HepG2 (cell line): ENCODE data around the gene MAP2K7. TPM values are rescaled to one million over a fixed set of nuclear protein-coding genes. Genes with fewer than 3 reads are reported as not detected.

Experiments used
- ASH2L ChIP-seq: fragments of 300-600, 200-600 bp; sonication (generic); IDR thresholded peaks from 2 replicates; pipeline ENCODE4 v1.7.0; 2017; ENCODE audit warnings: low read depth, mild to moderate bottlenecking, moderate library complexity, mixed read lengths, low read length; ENCODE audit not compliant: insufficient read length
- CEBPB ChIP-seq: IDR thresholded peaks from 2 replicates; pipeline ENCODE4 v1.6.1; 2011; ENCODE audit warnings: low read depth, low read length, improper control_type of control experiment, borderline replicate concordance
- CENPX ChIP-seq: sonication (generic); formaldehyde crosslinking; IDR thresholded peaks from 2 replicates; pipeline ENCODE4 v1.9.0; 2021; ENCODE audit warnings: mild to moderate bottlenecking, missing genetic modification reagents, moderate library complexity
- ESRRA ChIP-seq: sonication (generic); formaldehyde crosslinking; IDR thresholded peaks from 2 replicates; pipeline ENCODE4 v1.5.1; 2020; ENCODE audit warnings: mild to moderate bottlenecking, low read depth, missing genetic modification reagents
- HNRNPK ChIP-seq: fragments of 200-400 bp; formaldehyde crosslinking; IDR thresholded peaks from 2 replicates; pipeline ENCODE4 v1.6.1; 2018; ENCODE audit warnings: low read length, low read depth, moderate library complexity, mild to moderate bottlenecking; ENCODE audit not compliant: poor library complexity, severe bottlenecking
- ISX ChIP-seq: sonication (generic); formaldehyde crosslinking; conservative IDR thresholded peaks from 2 replicates; pipeline ENCODE4 v1.5.0; 2020; ENCODE audit warnings: missing genetic modification reagents
- MTA3 ChIP-seq: sonication (generic); formaldehyde crosslinking; IDR thresholded peaks from 2 replicates; pipeline ENCODE4 v1.4.0; 2020; ENCODE audit warnings: missing genetic modification reagents
- RBAK ChIP-seq: sonication (generic); formaldehyde crosslinking; IDR thresholded peaks from 2 replicates; pipeline ENCODE4 v1.5.1; 2020; ENCODE audit warnings: mild to moderate bottlenecking, missing genetic modification reagents
- SOX5 ChIP-seq: IDR thresholded peaks from 2 replicates; pipeline ENCODE4 v1.6.1; 2016; ENCODE audit warnings: borderline replicate concordance
- ZIK1 ChIP-seq: sonication (generic); formaldehyde crosslinking; IDR thresholded peaks from 2 replicates; pipeline ENCODE4 v1.5.0; 2020; ENCODE audit warnings: mild to moderate bottlenecking, low read depth, missing genetic modification reagents, borderline replicate concordance
- ZNF124 ChIP-seq: sonication (generic); formaldehyde crosslinking; IDR thresholded peaks from 2 replicates; pipeline ENCODE4 v1.4.0; 2020; ENCODE audit warnings: missing genetic modification reagents
- ZNF431 ChIP-seq: sonication (generic); formaldehyde crosslinking; IDR thresholded peaks from 2 replicates; pipeline ENCODE4 v1.9.0; 2022; ENCODE audit warnings: missing genetic modification reagents, low read depth, mild to moderate bottlenecking, borderline replicate concordance
- ZNF441 ChIP-seq: sonication (generic); formaldehyde crosslinking; IDR thresholded peaks from 2 replicates; pipeline ENCODE4 v1.7.0; 2021; ENCODE audit warnings: missing genetic modification reagents, borderline replicate concordance
- ZNF501 ChIP-seq: sonication (generic); formaldehyde crosslinking; IDR thresholded peaks from 2 replicates; pipeline ENCODE4 v1.5.1; 2020; ENCODE audit warnings: mild to moderate bottlenecking, moderate library complexity, missing genetic modification reagents
- ZNF558 ChIP-seq: sonication (generic); formaldehyde crosslinking; IDR thresholded peaks from 2 replicates; pipeline ENCODE4 v1.9.0; 2022; ENCODE audit warnings: mild to moderate bottlenecking, missing genetic modification reagents, borderline replicate concordance
- ZNF562 ChIP-seq: sonication (generic); formaldehyde crosslinking; IDR thresholded peaks from 2 replicates; pipeline ENCODE4 v1.8.0; 2022; ENCODE audit warnings: missing genetic modification reagents, borderline replicate concordance
- ZNF652 ChIP-seq: IDR thresholded peaks from 2 replicates; pipeline ENCODE4 v1.6.1; 2016; ENCODE audit warnings: low read depth, borderline replicate concordance
- ZNF773 ChIP-seq: sonication (generic); formaldehyde crosslinking; IDR thresholded peaks from 2 replicates; pipeline ENCODE4 v1.4.0; 2020; ENCODE audit warnings: missing genetic modification reagents, borderline replicate concordance
- ZSCAN20 ChIP-seq: sonication (generic); formaldehyde crosslinking; IDR thresholded peaks from 2 replicates; pipeline ENCODE4 v1.4.0; 2020; ENCODE audit warnings: missing genetic modification reagents, mild to moderate bottlenecking, borderline replicate concordance
- polyA plus RNA-seq, 8 experiments: library from polyadenylated mRNA; depleted of rRNA in 3 of 8; stranded (reverse) in 7 of 8; unstranded in 1 of 8; fragments of >200 nt; fragmentation: Illumina TruSeq in 4 of 8; extraction: Trizol in 4 of 8; gene quantifications; 2 replicates each; pipeline versions ENCODE4 v1.2.1 to v1.2.3, GENCODE V29; 2011 to 2016; ENCODE audit warnings: low read depth in 4 of 8, missing spikeins in 1 of 8, mixed read lengths in 1 of 8; ENCODE audit not compliant: insufficient read depth in 1 of 8
- total RNA-seq, 5 experiments: library from RNA; depleted of rRNA; stranded (reverse); fragments of >200 nt; fragmentation: Illumina TruSeq; extraction: Trizol; gene quantifications; 2 replicates each; pipeline ENCODE4 v1.2.3, GENCODE V29; 2016; ENCODE audit warnings: low read depth in 1 of 5
- TF ChIP-seq, protein P1 (sequence below), 2 experiments: IDR thresholded peaks; 2 replicates each; pipeline ENCODE4 v1.6.1; 2011 to 2012; ENCODE audit warnings: low read length in 2 of 2, borderline replicate concordance in 1 of 2, low read depth in 1 of 2, mild to moderate bottlenecking in 1 of 2, moderate library complexity in 1 of 2
- TF ChIP-seq, protein P2 (sequence below): sonication (generic); formaldehyde crosslinking; IDR thresholded peaks from 2 replicates; pipeline ENCODE4 v1.5.0; 2020; ENCODE audit warnings: missing genetic modification reagents, mild to moderate bottlenecking, borderline replicate concordance
- TF ChIP-seq, protein P3 (sequence below): sonication (generic); formaldehyde crosslinking; IDR thresholded peaks from 2 replicates; pipeline ENCODE4 v1.5.1; 2020; ENCODE audit warnings: missing genetic modification reagents, mild to moderate bottlenecking, borderline replicate concordance
- TF ChIP-seq, protein P4 (sequence below): sonication (generic); formaldehyde crosslinking; IDR thresholded peaks from 2 replicates; pipeline ENCODE4 v1.4.0; 2020; ENCODE audit warnings: missing genetic modification reagents

The MAP2K7 gene
- total and polyA plus RNA-seq, 2 of the 13 experiments (the other 11 are each of a cell fraction or from before 2014, with no cell fraction given): 9.0 to 10.8 TPM

DNA sequence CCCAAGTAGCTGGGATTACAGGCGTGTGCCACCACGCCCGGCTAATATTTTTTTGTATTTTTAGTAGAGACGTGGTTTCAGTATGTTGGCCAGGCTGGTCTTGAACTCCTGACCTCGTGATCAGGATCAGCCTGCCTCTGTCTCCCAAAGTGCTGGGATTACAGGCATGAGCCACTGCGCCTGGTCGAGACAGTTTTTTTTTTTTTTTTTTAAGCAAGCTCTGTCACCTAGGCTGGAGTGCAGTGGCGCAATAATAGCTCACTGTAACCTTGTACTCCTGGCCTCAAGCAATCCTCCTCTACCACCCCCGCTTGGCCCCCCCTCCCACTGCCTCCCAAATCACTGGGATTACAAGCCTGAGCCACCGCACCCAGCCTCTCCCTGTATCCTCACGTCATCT is 6.4 kb upstream of the MAP2K7 start (continued):
- TF ChIP-seq, protein P1, sequence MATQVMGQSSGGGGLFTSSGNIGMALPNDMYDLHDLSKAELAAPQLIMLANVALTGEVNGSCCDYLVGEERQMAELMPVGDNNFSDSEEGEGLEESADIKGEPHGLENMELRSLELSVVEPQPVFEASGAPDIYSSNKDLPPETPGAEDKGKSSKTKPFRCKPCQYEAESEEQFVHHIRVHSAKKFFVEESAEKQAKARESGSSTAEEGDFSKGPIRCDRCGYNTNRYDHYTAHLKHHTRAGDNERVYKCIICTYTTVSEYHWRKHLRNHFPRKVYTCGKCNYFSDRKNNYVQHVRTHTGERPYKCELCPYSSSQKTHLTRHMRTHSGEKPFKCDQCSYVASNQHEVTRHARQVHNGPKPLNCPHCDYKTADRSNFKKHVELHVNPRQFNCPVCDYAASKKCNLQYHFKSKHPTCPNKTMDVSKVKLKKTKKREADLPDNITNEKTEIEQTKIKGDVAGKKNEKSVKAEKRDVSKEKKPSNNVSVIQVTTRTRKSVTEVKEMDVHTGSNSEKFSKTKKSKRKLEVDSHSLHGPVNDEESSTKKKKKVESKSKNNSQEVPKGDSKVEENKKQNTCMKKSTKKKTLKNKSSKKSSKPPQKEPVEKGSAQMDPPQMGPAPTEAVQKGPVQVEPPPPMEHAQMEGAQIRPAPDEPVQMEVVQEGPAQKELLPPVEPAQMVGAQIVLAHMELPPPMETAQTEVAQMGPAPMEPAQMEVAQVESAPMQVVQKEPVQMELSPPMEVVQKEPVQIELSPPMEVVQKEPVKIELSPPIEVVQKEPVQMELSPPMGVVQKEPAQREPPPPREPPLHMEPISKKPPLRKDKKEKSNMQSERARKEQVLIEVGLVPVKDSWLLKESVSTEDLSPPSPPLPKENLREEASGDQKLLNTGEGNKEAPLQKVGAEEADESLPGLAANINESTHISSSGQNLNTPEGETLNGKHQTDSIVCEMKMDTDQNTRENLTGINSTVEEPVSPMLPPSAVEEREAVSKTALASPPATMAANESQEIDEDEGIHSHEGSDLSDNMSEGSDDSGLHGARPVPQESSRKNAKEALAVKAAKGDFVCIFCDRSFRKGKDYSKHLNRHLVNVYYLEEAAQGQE (IDR thresholded peaks at IDR 0.05; ENCODE audit: borderline replicate concordance in 1 of 2, low read depth in 1 of 2, low read length in 2 of 2): no peak
- TF ChIP-seq SOX5 (CRISPR knock-in tag) (peak; percentile 19; the same call in 1 of the 2 replicates), ZNF431 (CRISPR knock-in tag) (no peak), ZNF562 (CRISPR knock-in tag) (no peak), ZNF773 (CRISPR knock-in tag) (no peak), ISX (no peak), HNRNPK (no peak), RBAK (CRISPR knock-in tag) (no peak), ESRRA (no peak), ZNF124 (CRISPR knock-in tag) (no peak), ZNF652 (no peak), ASH2L (peak; percentile 16), ZSCAN20 (no peak), ZNF501 (peak; percentile 53; the same call in 1 of the 2 replicates), CEBPB (peak; percentile 94), ZNF441 (CRISPR knock-in tag) (no peak), CENPX (CRISPR knock-in tag) (no peak), MTA3 (no peak), ZIK1 (CRISPR knock-in tag) (no peak), ZNF558 (CRISPR knock-in tag) (no peak)
- TF ChIP-seq, protein P2, sequence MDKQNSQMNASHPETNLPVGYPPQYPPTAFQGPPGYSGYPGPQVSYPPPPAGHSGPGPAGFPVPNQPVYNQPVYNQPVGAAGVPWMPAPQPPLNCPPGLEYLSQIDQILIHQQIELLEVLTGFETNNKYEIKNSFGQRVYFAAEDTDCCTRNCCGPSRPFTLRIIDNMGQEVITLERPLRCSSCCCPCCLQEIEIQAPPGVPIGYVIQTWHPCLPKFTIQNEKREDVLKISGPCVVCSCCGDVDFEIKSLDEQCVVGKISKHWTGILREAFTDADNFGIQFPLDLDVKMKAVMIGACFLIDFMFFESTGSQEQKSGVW (CRISPR knock-in tag): no peak
- TF ChIP-seq, protein P3, sequence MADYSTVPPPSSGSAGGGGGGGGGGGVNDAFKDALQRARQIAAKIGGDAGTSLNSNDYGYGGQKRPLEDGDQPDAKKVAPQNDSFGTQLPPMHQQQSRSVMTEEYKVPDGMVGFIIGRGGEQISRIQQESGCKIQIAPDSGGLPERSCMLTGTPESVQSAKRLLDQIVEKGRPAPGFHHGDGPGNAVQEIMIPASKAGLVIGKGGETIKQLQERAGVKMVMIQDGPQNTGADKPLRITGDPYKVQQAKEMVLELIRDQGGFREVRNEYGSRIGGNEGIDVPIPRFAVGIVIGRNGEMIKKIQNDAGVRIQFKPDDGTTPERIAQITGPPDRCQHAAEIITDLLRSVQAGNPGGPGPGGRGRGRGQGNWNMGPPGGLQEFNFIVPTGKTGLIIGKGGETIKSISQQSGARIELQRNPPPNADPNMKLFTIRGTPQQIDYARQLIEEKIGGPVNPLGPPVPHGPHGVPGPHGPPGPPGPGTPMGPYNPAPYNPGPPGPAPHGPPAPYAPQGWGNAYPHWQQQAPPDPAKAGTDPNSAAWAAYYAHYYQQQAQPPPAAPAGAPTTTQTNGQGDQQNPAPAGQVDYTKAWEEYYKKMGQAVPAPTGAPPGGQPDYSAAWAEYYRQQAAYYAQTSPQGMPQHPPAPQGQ (CRISPR knock-in tag): no peak
- TF ChIP-seq, protein P4, sequence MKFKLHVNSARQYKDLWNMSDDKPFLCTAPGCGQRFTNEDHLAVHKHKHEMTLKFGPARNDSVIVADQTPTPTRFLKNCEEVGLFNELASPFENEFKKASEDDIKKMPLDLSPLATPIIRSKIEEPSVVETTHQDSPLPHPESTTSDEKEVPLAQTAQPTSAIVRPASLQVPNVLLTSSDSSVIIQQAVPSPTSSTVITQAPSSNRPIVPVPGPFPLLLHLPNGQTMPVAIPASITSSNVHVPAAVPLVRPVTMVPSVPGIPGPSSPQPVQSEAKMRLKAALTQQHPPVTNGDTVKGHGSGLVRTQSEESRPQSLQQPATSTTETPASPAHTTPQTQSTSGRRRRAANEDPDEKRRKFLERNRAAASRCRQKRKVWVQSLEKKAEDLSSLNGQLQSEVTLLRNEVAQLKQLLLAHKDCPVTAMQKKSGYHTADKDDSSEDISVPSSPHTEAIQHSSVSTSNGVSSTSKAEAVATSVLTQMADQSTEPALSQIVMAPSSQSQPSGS (CRISPR knock-in tag): peak; percentile 33; the same call in 1 of the 2 replicates
